ENCODE data around the gene KCNQ2.

The KCNQ2 gene

GRCh38 chr20:63365601-63366389, 106.7 kb downstream of the KCNQ2 start:
- DNase-seq, result no peak

- no peak for DNase-seq
Measured at GRCh38 chr20:63364801-63365585, 107.5 kb downstream of the KCNQ2 start.

- DNase-seq, result no peak
Measured at GRCh38 chr20:63363981-63364561, 108.4 kb downstream of the KCNQ2 start.

- DNase-seq, result no peak
Measured at GRCh38 chr20:63363013-63363957, 109.2 kb downstream of the KCNQ2 start.

- DNase-seq, result no peak
Measured at GRCh38 chr20:63362436-63363009, 109.9 kb downstream of the KCNQ2 start.

- no peak for DNase-seq
Measured at GRCh38 chr20:63361519-63362435, 110.7 kb downstream of the KCNQ2 start.

DNA sequence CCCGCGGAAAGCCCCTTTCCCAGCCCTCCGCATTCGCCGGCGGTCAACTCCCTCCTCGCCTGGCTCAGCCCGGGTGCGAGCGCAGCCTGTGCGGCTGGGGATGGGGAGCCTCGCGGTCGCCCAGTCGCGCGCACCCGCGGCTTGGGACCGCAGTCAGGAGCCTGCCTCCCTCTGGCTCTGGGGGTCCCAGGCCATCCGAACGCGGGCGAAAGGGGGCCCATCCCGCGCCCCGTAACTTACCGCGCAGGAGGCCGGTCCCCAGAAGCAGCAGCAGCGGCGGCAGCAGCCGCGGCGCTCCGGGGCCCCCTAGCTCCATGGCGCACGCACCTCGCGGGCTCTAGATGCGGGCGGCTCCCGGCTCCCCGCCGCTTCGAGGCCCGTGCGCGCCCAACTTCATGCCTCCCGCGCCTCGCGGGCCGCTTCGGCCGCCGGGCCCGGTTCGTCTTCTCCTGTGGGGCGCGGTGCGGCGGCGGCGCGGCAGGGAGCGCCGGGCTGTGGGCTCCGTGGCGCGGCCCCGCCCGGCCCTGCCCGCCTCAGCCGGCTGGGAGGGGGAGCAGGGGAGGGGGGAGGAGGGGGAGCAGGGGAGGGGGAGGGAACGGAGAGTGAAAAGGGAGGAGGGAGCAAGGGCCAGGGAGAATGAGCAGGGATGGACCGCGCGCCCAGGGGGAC, 111.5 kb downstream of the KCNQ2 start, which contains the start of gene CHRNA4:
Gene CHRNA4, minus strand, starts transcription at position 500 of the 669 bp plus-strand sequence. Its CDS starts 184 bp downstream, at position 316.
- DNase-seq, result no peak

- DNase-seq, result no peak
Measured at GRCh38 chr20:63359937-63360849, 112.3 kb downstream of the KCNQ2 start.

GRCh38 chr20:63359164-63359934, 113.1 kb downstream of the KCNQ2 start:
- DNase-seq, result no peak

- no peak for DNase-seq
Measured at GRCh38 chr20:63357921-63358905, 114.2 kb downstream of the KCNQ2 start.

DNA sequence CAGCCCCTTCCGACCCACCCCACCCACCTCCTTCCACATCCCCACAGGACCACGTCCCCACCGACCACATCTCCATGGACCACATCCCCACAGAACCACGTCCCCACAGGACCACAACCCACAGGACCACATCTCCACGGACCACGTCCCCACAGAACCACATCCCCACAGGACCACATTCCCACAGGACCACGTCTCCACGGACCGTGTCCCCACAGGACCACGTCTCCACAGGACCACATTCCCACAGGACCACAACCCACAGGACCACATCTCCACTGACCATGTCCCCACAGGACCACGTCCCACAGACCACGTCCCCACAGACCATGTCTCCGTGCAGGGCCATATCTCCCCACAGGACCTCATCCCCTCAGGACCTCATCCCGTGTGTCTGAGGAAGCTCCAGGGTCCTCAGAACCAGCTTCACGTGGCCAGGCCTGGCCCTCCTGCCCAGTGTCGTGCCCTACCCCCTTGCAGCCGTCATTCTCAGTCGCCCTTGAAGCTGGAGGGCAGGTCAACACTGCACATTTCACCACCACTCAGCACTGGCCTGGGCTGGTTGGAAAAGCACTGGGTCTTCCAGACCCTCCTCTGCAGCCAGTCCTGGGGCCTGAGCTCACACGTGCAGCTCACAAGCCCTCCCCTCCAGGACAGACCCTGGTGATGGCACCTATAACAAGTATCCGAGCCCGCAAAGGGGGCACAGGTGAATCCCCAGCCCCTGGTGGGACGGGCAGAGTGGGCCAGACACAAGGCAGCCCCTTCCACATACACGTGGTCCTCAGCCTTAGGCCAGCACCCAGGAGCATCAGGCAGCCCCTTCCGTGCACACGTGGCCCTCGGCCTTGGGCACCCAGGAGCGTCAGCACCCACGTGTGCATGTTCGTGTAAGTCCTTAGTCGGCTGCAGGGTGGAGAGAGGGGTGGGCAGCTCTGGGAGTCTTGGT, 115.2 kb downstream of the KCNQ2 start:
- no peak for DNase-seq

- DNase-seq, result no peak
Measured at GRCh38 chr20:63356511-63356910, 115.9 kb downstream of the KCNQ2 start.

DNA sequence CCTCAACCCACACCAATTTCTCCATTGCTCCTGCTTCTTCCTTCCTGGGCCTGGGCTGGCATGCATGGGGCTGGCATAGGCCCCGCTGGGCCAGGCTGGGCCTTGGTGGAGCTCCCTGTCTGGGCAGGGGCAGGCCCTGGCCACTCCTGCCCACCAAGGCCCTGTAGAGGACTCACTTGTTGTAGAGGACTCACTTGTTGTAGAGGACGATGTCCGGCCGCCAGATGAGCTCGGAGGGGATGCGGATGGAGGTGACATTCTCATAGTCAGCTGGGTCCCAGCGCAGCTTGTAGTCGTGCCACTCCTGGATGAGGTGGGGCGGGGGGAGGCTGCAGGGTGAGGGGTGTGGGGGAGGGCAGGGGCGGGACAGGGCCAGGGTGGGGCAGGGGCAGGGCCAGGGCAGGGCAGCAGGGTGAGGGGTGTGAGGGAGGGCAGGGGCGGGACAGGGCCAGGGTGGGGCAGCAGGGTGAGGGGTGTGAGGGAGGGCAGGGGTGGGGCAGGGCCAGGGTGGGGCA, 116.6 kb downstream of the KCNQ2 start:
- DNase-seq, result no peak

- DNase-seq, result no peak
Measured at GRCh38 chr20:63354636-63355350, 117.7 kb downstream of the KCNQ2 start.

- DNase-seq, result no peak
Measured at GRCh38 chr20:63352811-63353221, 119.6 kb downstream of the KCNQ2 start.
